NCI-H1048 (cell line): ENCODE results near the gene HDDC3.
"Not testable (repeated sequence)": the region's sequence is repeated elsewhere in the genome, so short reads cannot be mapped to it uniquely, and the experiment has no call there.

Source experiments
- DNase-seq: peaks from one replicate; lab custom pipeline; 2025; lab: John Stamatoyannopoulos, UW

Gene HDDC3

DNA sequence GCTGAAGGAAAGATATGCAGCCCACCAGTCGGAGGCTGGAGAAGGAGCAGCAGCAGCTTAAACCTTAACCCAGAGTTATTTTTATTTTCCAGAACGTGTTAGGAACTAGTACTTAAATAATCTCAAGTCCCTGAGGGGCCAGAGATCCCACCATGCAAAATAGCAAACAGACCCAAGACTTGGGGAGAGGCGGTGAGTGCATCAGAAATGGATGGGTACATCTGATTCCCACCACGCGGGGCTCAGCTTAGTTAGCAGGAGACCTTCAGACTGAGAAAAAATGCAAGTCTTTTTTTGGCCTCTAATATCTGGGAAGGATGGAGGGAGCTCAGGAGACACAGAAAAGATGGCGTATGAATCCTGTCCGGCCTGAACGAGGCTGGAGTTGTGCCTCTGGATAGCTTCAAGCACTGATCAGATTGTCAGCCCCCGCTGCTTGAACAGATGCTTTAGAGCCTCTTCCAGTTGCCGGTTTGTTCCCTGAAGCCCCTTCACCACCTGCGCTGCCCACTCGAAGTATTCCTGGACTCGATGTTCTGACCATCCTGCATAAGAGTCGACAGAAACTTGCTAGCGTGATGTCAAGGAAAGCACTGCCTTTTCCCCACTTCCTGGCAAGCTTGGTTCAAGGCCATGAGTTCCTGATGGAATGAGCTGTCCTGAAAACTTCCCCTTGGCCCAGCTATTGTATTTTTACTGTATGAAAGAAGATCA, 1.3 kb downstream of the HDDC3 start:
- no peak for DNase-seq

DNA sequence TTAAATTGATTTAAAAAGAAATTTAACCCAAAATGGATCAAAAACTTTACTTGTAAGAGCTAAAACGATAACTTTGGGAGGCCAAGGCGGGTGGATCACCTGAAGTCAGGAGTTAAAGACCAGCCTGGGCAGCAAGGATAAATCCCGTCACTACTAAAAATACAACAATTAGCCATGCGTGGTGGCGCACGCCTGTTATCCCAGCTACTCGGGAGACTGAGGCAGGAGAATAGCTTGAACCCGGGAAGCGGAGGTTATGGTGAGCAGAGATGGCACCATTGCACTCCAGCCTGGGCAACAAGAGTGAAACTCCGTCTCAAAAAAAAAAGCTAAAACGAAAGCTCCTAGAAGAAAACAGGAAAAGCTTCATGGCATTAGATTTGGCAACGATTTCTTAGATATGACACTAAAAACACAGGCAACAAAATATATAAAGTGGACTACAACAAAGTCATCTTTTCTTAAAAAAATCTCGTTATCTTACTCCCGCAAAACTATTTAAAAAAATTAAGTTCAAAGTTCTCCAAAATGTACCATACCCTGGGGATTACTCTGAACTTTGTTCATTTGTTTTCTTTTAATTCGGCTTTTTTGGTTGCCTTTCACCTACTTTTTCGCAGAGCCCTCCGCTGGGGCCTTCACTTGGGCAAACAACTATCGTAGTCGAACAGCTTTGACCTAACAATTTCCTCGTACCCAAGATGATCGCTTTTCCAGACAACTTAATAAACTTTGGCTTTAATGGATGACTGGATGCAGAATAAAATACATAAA, 2.9 kb downstream of the HDDC3 start:
- DNase-seq, result no peak

DNA sequence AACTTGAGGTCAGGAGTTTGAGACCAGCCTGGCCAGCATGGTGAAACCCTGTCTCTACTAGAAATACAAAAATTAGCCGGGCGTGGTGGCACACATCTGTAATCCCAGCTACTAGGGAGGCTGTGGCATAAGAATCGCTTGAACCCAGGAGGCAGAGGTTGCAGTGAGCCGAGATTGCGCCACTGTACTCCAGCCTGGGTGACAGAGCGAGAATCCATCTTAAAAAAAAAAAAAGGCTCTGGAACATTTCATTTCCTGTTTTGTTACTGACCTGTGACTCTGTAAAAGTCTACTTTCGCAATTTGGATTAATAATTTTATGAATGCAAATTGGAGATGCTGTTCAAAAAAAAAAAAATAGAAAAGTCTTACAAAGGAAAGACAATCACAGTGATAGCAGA, 4.2 kb downstream of the HDDC3 start:
- not testable (repeated sequence) for DNase-seq

DNA sequence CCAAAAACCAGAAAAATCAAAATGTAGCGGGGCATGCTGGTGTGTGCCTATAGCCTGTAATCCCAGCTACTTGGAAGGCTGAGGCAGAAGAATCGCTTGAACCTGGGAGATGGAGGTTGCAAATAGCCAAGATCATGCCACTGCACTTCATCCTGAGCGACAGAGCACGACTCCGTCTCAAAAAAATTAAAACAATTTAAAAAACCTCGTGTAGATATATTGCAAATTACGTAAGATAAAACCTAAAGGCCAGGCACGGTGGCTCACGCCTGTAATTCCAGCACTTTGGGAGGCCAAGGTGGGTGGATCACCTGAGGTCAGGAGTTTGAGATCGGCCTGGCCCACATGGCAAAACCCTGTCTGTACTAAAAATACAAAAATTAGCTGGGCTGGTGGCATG, 5.6 kb downstream of the HDDC3 start:
- not testable (repeated sequence) for DNase-seq

DNA sequence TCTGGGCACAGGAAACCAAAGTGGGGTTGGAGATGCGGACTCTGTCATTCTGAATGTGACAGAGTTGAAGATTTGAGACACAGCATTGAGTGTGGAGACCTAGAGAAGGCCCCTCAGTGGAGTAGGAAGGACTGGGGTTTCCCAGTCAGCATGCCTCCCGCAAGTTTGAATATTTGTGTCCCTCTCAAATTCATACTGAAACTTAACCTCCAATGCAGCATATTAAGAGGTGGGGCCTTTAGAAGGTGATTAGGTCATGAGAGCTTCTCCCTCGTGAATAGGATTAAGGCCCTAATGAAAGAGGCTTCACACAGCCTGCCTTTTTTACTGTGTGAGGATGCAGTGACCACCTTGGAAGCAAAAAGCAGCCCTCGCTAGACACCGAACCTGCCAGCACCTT, 8.0 kb downstream of the HDDC3 start:
- DNase-seq, result no peak

DNA sequence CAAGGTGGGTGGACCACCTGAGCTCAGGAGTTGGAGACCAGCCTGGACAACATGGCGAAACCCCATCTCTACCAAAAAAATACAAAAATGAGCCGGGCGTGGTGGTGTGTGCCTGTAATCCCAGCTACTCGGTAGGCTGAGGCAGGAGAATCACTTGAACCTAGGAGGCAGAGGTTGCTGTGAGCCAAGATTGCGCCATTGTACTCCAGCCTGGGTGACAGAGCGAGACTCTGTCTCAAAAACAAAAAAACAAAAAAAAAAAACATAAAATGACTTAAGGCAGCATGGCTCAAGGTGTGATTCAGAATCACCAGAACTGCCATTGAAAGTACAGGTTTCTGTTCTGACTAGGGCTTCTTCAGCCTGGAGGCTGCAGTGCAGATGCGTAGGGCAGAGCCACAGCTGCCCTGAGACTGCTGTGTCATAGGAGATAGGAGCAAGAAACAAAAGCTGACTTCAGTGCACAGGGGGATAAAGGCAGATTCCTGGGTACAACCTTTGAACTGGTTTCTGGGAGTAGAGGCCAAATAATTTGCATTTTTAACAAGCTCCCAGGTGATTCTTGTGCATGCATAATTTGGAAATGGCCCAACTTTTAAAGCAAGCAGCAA, 9.5 kb downstream of the HDDC3 start:
- DNase-seq, result not testable (repeated sequence)

DNA sequence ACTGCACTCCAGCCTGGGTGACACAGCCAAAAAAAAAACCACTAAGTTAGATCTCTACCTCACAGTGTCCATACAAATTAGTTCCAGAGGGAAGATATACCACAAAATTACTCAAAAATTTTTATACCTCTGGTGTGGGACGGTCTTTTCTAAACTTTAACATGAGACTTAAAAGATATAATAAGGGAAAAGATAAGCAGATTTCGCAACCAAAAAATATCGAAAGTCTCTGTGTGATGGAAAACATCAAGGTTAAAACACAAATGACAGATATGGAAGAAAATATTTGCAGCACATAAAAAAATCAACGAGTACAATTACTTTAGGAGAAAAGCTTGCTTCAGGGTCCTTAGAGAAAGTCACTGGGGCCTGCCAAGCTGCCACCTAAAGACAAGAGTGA, 10.5 kb downstream of the HDDC3 start:
- DNase-seq, result no peak

DNA sequence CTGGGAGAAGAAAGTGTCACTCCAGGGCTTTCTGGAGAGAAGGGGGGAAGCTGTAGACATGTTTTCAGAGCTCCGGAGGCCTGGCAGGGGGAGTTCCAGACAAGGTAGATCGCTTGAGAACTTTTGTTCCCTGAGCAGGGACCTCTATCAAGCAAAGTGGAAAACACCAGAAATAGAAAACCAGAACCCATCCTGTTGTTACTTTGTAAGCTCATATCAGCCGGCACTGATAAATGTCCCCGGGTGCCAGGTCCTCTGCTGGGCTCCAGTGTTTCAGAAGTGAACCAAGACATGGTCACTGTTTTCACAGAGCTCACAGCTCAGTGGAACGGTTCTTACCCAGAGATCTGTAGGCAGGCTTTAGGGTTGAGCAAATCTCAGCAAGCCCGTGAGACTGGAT, 13.5 kb downstream of the HDDC3 start:
- DNase-seq, result no peak

DNA sequence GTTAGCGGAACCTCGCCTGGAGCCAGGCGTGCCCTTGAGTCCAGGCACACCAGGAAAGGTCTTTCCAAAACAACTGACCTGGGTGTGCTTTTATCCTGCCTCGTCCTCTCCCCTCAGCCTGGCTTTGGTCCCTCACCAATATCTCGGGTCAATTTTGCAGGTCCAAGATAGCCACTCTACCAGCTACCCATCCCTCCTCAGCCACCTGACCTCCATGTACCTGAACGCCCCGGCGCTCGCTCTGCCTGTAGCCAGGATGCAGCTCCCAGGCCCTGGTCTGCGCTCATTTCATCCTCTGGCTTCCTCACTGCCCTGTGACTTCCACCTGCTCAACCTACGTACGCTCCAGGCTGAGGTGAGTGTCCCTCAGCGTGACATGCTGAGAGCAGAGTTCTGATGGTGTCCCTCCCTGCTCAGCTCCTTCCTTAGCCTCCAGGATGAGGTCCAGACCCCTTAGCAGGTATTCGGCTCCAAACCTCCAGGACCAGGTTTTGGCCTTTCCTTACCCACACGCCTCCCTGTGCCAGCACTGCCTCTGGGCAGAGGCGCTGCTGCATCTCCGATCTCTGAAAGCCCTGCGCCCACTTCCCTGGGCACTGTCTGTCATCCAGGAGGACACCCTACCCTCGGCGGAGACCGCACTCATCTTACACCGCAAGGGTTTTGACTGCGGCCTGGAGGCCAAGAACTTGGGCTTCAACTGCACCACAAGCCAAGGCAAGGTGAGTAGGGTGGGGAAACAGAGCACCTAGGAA, 14.1 kb downstream of the HDDC3 start:
- no peak for DNase-seq

DNA sequence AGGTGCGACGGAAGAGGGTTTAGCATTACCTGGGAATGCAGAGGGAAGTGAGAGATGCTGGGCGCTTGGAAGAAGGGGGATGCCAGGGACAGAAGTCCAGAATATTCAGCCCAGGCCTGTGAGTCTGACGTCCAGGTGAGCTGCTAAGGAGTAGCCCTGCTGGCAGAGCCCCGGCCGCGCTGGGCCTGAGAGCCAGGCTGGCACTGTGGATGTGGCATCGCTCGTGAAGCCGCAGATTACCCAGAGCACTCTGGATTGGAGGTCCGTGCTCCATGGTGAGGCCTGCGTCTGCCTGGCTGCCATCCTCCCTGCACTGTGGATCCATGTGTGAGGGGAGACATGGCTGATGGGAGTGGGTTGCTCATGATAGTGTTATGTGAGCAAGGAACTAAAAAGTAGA, 14.8 kb downstream of the HDDC3 start:
- no peak for DNase-seq

DNA sequence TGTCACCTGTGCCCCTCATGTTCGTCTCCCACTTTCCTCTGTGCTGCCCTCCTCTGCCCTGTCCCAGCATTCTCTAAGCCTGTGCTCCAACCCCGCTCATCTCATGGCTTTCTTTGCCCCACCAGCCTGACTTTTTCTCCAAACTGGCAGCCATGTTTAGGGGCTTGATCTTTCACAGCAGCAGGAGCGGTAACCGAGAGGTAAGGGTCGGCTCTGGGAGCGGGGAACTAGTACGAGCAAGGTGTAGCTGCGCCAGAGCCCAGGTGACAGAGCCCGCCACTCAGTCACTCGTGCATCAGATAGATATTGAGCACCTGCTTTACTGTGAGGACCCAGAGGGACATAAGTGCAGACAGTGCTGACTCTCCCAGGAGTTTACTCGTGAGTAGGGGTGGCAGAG, 15.9 kb downstream of the HDDC3 start:
- no peak for DNase-seq

DNA sequence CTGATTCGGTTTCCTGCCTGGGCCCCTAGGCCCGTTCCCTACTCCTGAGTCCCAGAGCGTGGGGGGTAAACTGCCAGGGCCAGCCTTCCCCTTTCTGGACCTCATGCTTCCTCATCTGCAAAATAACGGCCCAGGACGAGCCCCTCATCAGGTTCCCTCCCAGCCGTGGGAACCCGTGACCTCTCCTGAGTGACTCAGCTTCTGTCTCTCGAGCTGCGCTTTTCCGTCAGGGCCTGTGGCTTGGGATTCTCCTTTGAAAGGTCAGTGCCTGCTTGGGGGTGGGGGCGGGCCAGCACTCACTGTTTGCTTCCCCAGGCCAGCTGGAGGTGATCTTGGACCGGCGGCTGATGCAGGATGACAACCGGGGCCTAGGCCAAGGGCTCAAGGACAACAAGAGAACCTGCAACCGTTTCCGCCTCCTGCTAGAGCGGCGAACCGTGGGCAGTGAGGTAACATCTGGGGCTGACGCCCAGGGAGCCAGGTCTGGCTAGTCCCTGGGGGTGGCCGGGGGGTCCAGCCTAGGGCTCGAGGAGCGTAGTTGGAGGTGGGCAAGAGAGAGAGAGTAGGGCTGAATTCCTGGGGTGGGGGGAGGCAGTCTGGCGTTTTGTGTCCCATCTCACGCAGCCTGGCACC, 16.4 kb downstream of the HDDC3 start:
- DNase-seq, result no peak

DNA sequence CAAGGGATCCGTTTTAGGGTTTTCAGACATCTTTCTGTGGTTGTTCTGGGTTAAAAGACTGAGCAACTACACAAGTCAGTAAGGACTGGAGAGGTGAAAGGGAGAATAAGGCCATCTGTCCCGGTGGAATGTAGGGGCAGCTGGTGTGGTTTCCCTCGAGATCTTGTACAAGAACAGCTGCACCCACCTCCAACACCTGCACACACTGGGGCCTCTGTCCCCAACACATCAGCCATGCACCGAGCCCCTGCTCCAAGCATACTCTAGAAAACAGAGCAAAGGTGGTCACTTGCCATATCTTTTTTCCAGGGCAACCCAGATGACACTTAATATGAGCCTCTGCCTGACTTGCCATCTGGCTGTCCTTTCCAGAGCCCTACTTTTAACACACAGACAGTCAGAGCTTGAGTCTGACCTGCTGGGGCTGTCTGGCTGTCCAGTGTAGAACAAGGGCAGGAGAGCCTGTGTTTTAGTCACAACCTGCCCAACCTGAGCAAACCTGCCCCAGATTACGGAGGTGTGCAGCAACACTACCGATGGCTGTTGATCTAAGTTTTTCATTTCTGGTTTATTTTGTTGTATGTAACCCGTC, 17.0 kb downstream of the HDDC3 start:
- DNase-seq, result no peak

DNA sequence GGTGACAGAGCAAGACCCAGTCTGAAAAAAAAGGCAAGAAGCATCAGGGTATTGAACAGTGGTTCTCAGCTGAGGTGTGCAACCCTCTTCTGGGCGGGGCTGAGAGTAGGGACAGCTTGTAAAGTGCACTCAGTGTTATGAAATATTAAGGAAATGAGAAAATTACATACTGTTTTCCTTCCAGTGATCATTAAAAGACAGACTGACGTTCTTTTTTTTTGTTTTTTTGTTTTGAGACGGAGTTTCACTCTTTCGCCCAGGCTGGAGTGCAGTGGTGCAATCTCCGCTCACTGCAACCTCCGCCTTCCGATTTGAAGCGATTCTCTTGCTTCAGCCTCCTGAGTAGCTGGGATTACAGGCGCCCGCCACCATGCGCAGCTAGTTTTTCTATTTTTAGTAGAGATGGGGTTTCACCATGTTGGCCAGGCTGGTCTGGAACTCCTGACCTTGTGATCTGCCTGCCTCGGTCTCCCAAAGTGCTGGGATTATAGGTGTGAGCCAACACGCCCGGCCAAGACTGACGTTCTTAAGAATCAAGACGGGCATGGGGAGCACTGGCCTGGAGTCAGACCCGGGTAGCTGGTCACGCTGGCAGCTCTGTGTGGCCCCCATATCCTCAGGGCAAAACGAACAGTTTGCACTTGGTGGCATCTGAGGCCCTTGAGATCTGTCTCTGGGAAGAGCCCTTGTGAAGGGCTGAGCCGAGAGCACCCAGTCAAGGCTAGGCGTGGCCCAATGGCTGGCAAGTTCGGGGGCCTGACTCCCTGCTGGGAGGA, 17.9 kb downstream of the HDDC3 start:
- DNase-seq, result no peak

DNA sequence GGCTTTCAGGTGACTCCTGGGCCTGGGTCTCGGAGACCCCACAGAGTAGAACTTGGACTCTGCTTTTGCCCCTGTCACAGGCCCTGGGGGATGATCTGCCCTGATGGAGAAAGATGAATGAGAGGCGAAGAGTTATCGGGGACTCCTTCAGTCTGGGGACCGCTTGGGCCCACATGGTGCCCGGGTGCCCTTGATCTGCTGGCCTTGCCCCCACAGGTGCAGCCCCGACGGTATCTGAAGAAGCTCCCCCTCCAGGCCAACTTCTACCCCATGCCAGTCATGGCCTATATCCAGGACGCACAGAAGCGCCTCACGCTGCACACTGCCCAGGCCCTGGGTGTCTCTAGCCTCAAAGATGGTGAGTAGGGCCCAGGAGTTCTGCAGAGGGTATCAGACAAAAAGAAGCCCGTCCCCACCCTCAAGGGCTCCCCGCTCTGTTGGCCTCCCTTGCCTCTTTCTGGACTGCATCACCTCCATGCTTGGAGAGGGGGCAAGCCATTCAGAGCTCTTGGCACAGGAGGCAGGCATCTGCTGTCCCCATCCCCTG, 18.9 kb downstream of the HDDC3 start:
- DNase-seq, result no peak

DNA sequence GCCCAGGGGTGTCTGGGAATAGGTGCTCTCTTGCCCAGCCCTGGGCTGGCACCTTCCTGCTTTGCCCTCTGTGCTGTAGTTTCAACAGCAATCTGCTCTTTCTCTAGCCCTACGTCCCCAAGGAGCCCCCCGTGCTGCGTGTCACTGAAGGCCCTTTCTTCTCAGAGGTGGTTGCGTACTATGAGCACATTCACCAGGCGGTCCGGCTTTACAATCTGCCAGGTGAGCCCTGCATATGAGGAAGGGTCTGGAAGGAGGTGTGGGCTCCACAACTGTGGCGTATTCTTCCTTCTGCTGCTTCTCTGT, 19.6 kb downstream of the HDDC3 start:
- no peak for DNase-seq

DNA sequence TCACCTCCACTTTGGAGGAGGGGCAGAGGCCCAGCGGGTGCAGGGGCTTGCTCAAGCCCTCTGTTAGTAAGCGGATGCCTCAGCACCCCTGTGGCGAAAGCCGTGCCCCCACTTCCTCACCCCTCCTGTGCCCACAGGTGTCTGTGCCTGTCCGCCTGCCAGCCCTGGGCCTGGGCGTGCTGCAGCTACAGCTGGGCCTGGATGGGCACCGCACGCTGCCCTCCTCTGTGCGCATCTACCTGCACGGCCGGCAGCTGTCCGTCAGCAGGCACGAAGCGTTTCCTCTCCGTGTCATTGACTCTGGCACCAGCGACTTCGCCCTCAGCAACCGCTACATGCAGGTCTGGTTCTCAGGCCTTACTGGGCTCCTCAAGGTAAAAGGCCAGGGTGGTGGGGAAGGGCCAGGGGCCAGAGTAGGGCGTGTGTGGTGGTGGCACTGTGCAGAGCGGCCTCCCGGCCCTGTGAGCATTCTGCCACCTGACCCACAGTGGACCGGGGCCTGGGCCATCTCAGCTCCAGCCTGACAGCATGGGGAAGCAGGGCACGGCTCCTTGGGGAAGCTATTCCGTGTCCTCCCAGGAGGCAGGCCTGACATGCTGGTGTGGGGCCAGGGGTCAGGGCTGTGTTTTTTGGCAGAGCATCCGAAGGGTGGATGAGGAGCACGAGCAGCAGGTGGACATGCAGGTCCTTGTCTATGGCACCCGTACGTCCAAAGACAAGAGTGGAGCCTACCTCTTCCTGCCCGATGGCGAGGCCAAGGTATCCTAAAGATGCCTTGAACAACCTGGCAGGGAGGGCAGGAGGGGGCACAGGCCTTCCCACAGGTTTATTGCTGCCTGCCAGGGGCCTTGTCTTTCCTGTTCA, 20.2 kb downstream of the HDDC3 start:
- DNase-seq, result no peak

DNA sequence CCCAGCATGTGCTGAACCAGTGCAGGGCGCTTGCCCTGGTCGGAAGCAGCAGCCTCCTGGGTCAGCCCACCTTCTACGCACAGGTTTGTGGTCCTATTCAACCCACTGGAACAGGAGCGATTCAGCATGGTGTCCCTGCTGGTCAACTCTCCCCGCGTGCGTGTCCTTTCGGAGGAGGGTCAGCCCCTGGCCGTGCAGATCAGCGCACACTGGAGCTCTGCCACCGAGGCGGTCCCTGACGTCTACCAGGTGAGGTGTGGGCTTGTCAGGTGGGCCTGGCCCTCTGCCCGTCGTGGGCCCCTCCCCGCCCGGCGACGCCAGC, 21.1 kb downstream of the HDDC3 start:
- DNase-seq, result no peak

DNA sequence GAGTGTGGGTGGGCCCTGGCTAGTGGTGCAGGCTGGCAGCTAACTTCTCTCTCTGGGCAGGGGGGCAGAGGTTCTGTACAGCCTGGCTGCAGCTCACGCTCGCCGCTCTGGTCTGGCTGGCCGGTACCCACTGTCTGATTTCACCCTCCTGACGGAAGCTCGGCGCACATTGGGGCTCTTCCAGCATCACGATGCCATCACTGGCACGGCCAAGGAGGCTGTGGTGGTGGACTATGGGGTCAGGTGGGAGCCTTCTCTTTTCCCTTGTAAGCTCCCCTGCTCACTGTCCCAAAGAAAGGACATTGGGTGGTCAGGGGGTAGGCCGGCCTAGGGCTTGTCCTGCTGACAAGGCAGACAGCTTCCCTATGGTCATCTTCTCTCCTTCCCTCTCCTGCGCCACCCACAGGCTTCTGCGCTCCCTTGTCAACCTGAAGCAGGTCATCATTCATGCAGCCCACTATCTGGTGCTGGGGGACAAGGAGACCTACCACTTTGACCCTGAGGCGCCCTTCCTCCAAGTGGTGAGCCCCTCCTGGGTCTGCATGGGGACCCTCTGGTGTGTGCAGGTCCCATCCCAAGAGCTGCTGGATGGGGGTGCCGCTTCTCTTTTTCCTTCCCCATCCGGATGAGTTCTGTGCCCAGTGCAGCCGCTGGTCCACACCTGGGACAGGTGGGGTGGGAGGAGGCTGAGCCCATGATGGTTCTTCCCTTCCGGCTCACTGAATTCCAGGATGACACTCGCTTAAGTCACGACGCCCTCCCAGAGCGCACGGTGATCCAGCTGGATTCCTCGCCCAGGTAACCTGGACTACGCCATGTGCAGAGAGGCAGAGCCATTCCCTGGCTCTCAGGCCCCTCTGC, 21.7 kb downstream of the HDDC3 start:
- no peak for DNase-seq
